Endothelial cell of umbilical vein (primary cell): ENCODE measurements around the gene ELK1. TPM values are rescaled to one million over a fixed set of nuclear protein-coding genes. Genes with fewer than 3 reads are reported as not detected.

ENCODE experiments used
- BruUV-seq: library from RNA; stranded (reverse); fragments of 400-500 nt; replicated peaks from 2 replicates; lab custom pipeline; 2021; lab: Mats Ljungman, UMichigan
- CTCF ChIA-PET: fragments of 300-600, 350-600 bp; sonication (Branson Sonifier 250); formaldehyde crosslinking; loops from one replicate; lab custom pipeline; 2021; ENCODE audit warnings: antibody characterized with exemption, inconsistent platforms; lab: Charles Lee
- POLR2A ChIA-PET: fragments of 300-600, 350-600 bp; sonication (Branson Sonifier 250); formaldehyde crosslinking; loops from one replicate; lab custom pipeline; 2021; ENCODE audit warnings: antibody characterized with exemption, inconsistent platforms; lab: Charles Lee
- DNase-seq: peaks from one replicate; pipeline ENCODE4 v3.0.0-alpha.2; 2011; ENCODE audit warnings: low read depth, low spot score
- FAIRE-seq: peaks from 2 replicates; lab custom pipeline; 2011; peaks lifted over from hg19 to GRCh38; lab: Jason Lieb, UNC
- H2AFZ ChIP-seq: 2 replicates; pipeline ENCODE4 v1.6.0; 2012; ENCODE audit warnings: low read depth, low read length, control low read depth, inconsistent platforms
- H3K27ac ChIP-seq: 2 replicates; pipeline ENCODE4 v1.5.1; 2011; ENCODE audit warnings: low read depth, mild to moderate bottlenecking, control low read depth, low read length, moderate library complexity; ENCODE audit not compliant: insufficient read depth
- H3K27me3 ChIP-seq, 2 experiments: 2 replicates each; pipeline versions ENCODE4 v1.6.0 to v1.6.1; 2011; ENCODE audit warnings: low read length in 2 of 2, mixed read lengths in 1 of 2; ENCODE audit not compliant: control insufficient read depth in 2 of 2, insufficient read depth in 2 of 2
- H3K36me3 ChIP-seq, 2 experiments: 2 replicates in 1 of 2; 3 replicates in 1 of 2; pipeline ENCODE4 v1.5.1; 2011; ENCODE audit warnings: low read length in 2 of 2, mild to moderate bottlenecking in 1 of 2, moderate library complexity in 1 of 2; ENCODE audit not compliant: control insufficient read depth in 2 of 2, insufficient read depth in 2 of 2; ENCODE audit errors: extremely low read depth in 1 of 2
- H3K4me1 ChIP-seq: 3 replicates; pipeline ENCODE4 v1.5.1; 2011; ENCODE audit warnings: mild to moderate bottlenecking, low read length; ENCODE audit not compliant: control insufficient read depth, insufficient read depth; ENCODE audit errors: extremely low read depth
- H3K4me2 ChIP-seq: 2 replicates; pipeline ENCODE4 v1.6.1; 2011; ENCODE audit warnings: low read length, control low read depth, mixed read lengths; ENCODE audit not compliant: insufficient read depth
- H3K4me3 ChIP-seq, 3 experiments: fragments of 200-600 bp in 1 of 3; sonication (generic), shearing (Covaris generic) in 1 of 3; replicated peaks in 1 of 3; 2 replicates each; pipeline ENCODE4 v1.5.1; 2011 to 2016; ENCODE audit warnings: control low read depth in 3 of 3, low read length in 3 of 3, mild to moderate bottlenecking in 2 of 3, inconsistent platforms in 1 of 3, low read depth in 1 of 3, moderate library complexity in 1 of 3; ENCODE audit not compliant: insufficient read depth in 1 of 3
- H3K79me2 ChIP-seq: 2 replicates; pipeline ENCODE4 v1.6.0; 2012; ENCODE audit warnings: low read length, inconsistent platforms; ENCODE audit not compliant: control insufficient read depth, insufficient read depth
- H3K9ac ChIP-seq: replicated peaks from 2 replicates; pipeline ENCODE3; 2011; ENCODE audit warnings: low read length, control low read depth; ENCODE audit not compliant: insufficient read depth; ENCODE audit errors: extremely low read depth
- H3K9me1 ChIP-seq: replicated peaks from 3 replicates; pipeline ENCODE4 v1.6.0; 2011; ENCODE audit warnings: mild to moderate bottlenecking, low read length; ENCODE audit not compliant: control insufficient read depth, insufficient read depth; ENCODE audit errors: extremely low read depth
- H3K9me3 ChIP-seq: replicated peaks from 2 replicates; pipeline ENCODE4 v1.5.1; 2012; ENCODE audit warnings: low read length, inconsistent platforms; ENCODE audit not compliant: control insufficient read depth, insufficient read depth
- H4K20me1 ChIP-seq: replicated peaks from 2 replicates; pipeline ENCODE3; 2011; ENCODE audit warnings: mild to moderate bottlenecking, low read length; ENCODE audit not compliant: control insufficient read depth, insufficient read depth; ENCODE audit errors: extremely low read depth
- EZH2 ChIP-seq: IDR thresholded peaks from 2 replicates; pipeline ENCODE4 v1.6.1; 2012; ENCODE audit warnings: borderline replicate concordance, low read depth, mild to moderate bottlenecking, moderate library complexity, low read length, inconsistent platforms; ENCODE audit not compliant: severe bottlenecking
- FOS ChIP-seq: IDR thresholded peaks from 2 replicates; pipeline ENCODE4 v1.6.1; 2011; ENCODE audit warnings: mild to moderate bottlenecking, low read length, moderate library complexity, borderline replicate concordance; ENCODE audit not compliant: insufficient read depth
- GATA2 ChIP-seq: IDR thresholded peaks from 2 replicates; pipeline ENCODE4 v1.7.0; 2011; ENCODE audit warnings: low read depth, mild to moderate bottlenecking, moderate library complexity, mixed read lengths, low read length; ENCODE audit not compliant: insufficient read length, insufficient read depth
- JUN ChIP-seq: IDR thresholded peaks from 2 replicates; pipeline ENCODE4 v1.6.1; 2011; ENCODE audit warnings: borderline replicate concordance, low read depth; ENCODE audit not compliant: insufficient read length, insufficient read depth
- MAX ChIP-seq: IDR thresholded peaks from 2 replicates; pipeline ENCODE4 v1.6.1; 2011; ENCODE audit not compliant: insufficient read depth, insufficient read length
- MYC ChIP-seq: IDR thresholded peaks from one replicate; pipeline ENCODE4 v1.6.1; 2011; ENCODE audit warnings: mild to moderate bottlenecking, low read depth, low read length
- POLR2A ChIP-seq: IDR thresholded peaks from 2 replicates; pipeline ENCODE4 v1.6.1; 2012; ENCODE audit warnings: low read depth, mild to moderate bottlenecking, control low read depth, low read length
- POLR2AphosphoS5 ChIP-seq: IDR thresholded peaks from 2 replicates; pipeline ENCODE4 v1.6.1; 2012; ENCODE audit warnings: low read depth, mild to moderate bottlenecking, control low read depth, low read length, moderate library complexity; ENCODE audit not compliant: insufficient read depth
- dilution Hi-C: fragments of 300-500 bp; cut with MboI; formaldehyde crosslinking; loops from one replicate; pipeline ENCODE4 v1.15.0; 2019; ENCODE audit warnings: low sequenced_read_pairs; ENCODE audit not compliant: extremely low pct_ligation_motif_present
- intact Hi-C: fragments of 100-400 bp; cut with micrococcal nuclease; formaldehyde crosslinking; loops from one replicate; pipeline ENCODE4 v1.10.0; 2022
- polyA plus RNA-seq, 4 experiments: library from polyadenylated mRNA; depleted of rRNA in 3 of 4; stranded (reverse) in 3 of 4; unstranded in 1 of 4; fragments of >200 nt; gene quantifications; 2 replicates each; pipeline versions ENCODE4 v1.2.1 to v1.2.3, GENCODE V29; 2011 to 2012; ENCODE audit warnings: missing spikeins in 1 of 4
- total RNA-seq: library from RNA; stranded (reverse); gene quantifications from 2 replicates; pipeline ENCODE4 v1.2.3, GENCODE V29; 2021
- TF ChIP-seq, protein P1 (sequence below), 2 donors: IDR thresholded peaks; 1 replicate in 1 of 2; 2 replicates in 1 of 2; pipeline ENCODE4 v1.5.1; 2011; ENCODE audit warnings: low read length in 2 of 2, mild to moderate bottlenecking in 2 of 2, moderate library complexity in 2 of 2, control low read depth in 1 of 2, inconsistent platforms in 1 of 2, low read depth in 1 of 2; ENCODE audit not compliant: insufficient read depth in 1 of 2; ENCODE audit errors: extremely low read depth in 1 of 2

ELK1 gene
- total and polyA plus RNA-seq, 2 donors (not counting 3 experiments of a cell fraction or from before 2014, with no cell fraction given): 18.3 to 28.7 TPM

GRCh38 chrX:47628982-47629381, 21.4 kb downstream of the ELK1 start:
- Histone ChIP-seq H2AFZ (no peak overlapping the region), H3K36me3 (no peaks in the 10 kb centered on the region), H3K27ac (no peak overlapping the region), H3K9me1 (no peaks in the 10 kb centered on the region), H3K9ac (no peak overlapping the region), H4K20me1 (no peaks in the 10 kb centered on the region), H3K4me3 (no peak overlapping the region), H3K9me3 (no peaks in the 10 kb centered on the region), H3K79me2 (no peaks in the 10 kb centered on the region), H3K27me3 (no peaks in the 10 kb centered on the region), H3K4me2 (no peak overlapping the region), H3K4me1 (peaks cover 9% of the 10 kb centered on the region)
- BruUV-seq: no TSS peak
- FAIRE-seq: no peak
- intact Hi-C loops (no loop called here), dilution Hi-C loops (no loop called here)
- CTCF ChIA-PET: interaction anchor here (0.7 to 1.2 kb wide), 3 partner anchors 47 to 132 kb away, joined by 3 read pairs; partner anchors contain the start of genes ARAF and TIMP1
- TF ChIP-seq GATA2 (no peak), POLR2A (no peak)
- TF ChIP-seq, protein P1, sequence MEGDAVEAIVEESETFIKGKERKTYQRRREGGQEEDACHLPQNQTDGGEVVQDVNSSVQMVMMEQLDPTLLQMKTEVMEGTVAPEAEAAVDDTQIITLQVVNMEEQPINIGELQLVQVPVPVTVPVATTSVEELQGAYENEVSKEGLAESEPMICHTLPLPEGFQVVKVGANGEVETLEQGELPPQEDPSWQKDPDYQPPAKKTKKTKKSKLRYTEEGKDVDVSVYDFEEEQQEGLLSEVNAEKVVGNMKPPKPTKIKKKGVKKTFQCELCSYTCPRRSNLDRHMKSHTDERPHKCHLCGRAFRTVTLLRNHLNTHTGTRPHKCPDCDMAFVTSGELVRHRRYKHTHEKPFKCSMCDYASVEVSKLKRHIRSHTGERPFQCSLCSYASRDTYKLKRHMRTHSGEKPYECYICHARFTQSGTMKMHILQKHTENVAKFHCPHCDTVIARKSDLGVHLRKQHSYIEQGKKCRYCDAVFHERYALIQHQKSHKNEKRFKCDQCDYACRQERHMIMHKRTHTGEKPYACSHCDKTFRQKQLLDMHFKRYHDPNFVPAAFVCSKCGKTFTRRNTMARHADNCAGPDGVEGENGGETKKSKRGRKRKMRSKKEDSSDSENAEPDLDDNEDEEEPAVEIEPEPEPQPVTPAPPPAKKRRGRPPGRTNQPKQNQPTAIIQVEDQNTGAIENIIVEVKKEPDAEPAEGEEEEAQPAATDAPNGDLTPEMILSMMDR (IDR thresholded peaks at IDR 0.05; ENCODE audit: extremely low read depth in 1 of 2, insufficient read depth in 1 of 2, low read depth in 1 of 2, low read length in 2 of 2): peak in 1 of 2 donors; percentile 3
- no peak for DNase-seq
- POLR2A ChIA-PET: no interaction called here

DNA sequence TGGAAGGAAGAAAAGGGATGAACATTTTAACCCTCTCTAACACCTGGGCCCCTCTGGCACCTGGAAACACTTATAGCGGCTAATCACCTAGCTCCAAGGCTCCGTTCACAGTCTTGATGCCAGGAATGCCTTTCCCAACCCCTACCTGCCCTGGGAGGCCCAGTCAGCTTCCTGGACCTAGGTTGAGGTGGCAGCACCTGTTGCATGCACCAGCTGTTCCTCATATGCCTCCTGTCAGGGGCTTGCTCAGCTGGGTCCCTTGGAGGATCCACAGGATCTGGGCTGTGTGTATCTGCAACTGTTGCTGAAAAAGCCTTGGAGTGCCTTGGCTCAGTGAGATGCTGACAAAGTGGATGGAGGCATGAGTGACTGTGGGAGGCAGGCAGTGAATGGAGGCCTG, 25.0 kb downstream of the ELK1 start:
- H3K4me1 ChIP-seq: peaks cover 11% of the 10 kb centered on the region
- H3K4me3 ChIP-seq: no peak overlapping the region
- BruUV-seq: no TSS peak
- POLR2A ChIA-PET: no interaction called here
- FAIRE-seq (no peak), DNase-seq (no peak)
- no peaks in the 10 kb centered on the region for H3K9me1 ChIP-seq
- intact Hi-C loops (no loop called here), dilution Hi-C loops (no loop called here)
- no peaks in the 10 kb centered on the region for H4K20me1 ChIP-seq
- no peaks in the 10 kb centered on the region for H3K36me3 ChIP-seq
- CTCF ChIA-PET: no interaction called here
- no peak for TF ChIP-seq POLR2AphosphoS5
- TF ChIP-seq EZH2: no peak
- TF ChIP-seq JUN: no peak
- TF ChIP-seq GATA2: no peak
- TF ChIP-seq, protein P1 (IDR thresholded peaks at IDR 0.05; ENCODE audit: extremely low read depth in 1 of 2, insufficient read depth in 1 of 2, low read depth in 1 of 2, low read length in 2 of 2): no peak
- TF ChIP-seq MAX: no peak
- TF ChIP-seq MYC: no peak
- TF ChIP-seq POLR2A: no peak
- no peak for TF ChIP-seq FOS
- no peaks in the 10 kb centered on the region for H3K9me3 ChIP-seq
- no peak overlapping the region for H3K4me2 ChIP-seq
- no peaks in the 10 kb centered on the region for H3K79me2 ChIP-seq
- H3K27ac ChIP-seq: no peak overlapping the region
- H3K9ac ChIP-seq: no peak overlapping the region
- no peak overlapping the region for H2AFZ ChIP-seq
- peaks cover 0 to 5% of the 10 kb centered on the region in 2 experiments for H3K27me3 ChIP-seq
